HG03045 (cell line): ENCODE measurements around the gene ICE2.

Experiments
- ATAC-seq: cut with Tn5 transposase; IDR thresholded peaks from one replicate; pipeline ENCODE4 v1.9.1; 2021; ENCODE audit warnings: mild to moderate bottlenecking, moderate library complexity; ENCODE audit not compliant: unreplicated experiment

The ICE2 gene

DNA sequence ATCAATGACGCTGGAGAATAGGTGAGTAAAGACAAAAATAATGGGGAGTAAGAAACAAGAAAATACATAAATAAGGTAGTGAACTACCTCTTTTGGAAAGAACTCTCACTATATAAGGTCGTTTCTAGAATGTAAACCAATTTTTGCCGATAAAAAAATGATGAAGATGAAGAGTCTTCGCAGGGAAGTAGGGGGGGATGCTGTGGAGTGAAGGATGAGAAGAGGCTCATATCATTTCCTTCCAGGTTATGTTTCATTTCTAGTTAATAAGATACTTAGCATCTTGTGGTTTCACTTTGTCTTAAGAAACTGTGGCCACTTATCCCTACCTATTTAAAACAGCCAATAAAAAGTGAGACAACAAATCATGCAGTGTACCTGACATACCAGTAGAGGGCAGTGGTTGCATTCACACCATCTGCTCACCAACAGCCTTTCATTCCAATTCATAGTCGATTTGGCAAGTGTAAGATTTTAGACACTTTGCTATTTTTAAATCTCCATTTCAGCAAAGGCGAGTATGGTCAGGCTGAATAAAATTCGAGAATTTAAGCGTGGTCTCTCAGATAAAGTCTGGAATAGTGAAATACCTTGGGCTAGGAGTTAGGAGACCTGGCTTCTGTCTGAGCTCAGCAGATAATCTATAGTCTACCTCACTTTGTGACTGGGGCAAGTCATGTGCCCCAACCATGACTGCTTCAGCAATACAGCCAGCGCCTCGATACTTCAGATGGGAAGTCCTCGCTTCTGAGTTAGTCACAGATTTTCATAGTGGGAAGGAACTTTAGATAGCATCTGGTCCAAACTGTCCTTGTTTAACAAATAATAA, 28.9 kb upstream of the ICE2 start:
- peak; percentile 60 for ATAC-seq

- ATAC-seq: no peak
Measured at GRCh38 chr15:60496853-60497252, 17.9 kb upstream of the ICE2 start.

- ATAC-seq: no peak
Measured at GRCh38 chr15:60494108-60494507, 15.2 kb upstream of the ICE2 start.

- no peak for ATAC-seq
Measured at GRCh38 chr15:60493166-60493565, 14.2 kb upstream of the ICE2 start.

DNA sequence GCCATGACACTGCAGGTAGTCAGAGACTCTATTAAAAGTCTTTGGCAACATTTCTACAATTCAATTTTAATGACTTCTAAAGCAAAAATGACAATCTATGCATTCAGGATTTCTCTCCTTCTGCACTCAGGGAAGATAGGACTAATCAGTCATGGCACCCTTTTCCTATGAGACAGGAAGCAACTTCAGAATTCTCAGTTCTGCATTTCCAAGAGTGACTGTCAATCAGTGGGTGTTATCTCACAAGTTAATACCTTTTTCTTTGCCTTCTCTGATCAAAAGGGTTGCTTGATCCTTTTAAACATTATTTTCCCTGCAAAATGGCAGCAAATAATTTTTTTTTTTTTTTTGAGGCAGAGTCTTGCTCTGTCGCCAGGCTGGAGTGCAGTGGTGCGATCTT, 7.8 kb upstream of the ICE2 start:
- ATAC-seq: no peak

- ATAC-seq: no peak
Measured at GRCh38 chr15:60485365-60486055, 6.6 kb upstream of the ICE2 start.

DNA sequence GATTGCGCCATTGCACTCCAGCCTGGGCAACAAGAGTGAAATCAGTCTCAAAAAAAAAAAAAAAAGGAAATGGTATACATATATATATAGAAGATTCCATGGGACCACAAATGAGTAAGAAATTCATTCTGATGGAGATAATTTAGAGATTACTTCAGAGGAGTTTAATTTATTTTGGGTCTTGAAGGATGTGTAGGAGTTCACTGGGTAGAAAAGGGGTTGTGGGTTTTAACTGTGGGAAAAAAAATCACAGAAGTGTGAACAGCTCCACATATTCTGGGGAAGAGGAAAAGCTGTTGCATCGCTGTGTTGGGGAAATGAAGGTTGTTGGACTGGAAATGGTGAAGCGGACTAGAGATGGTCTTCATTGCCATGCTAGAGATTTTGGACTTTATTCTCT, 4.1 kb upstream of the ICE2 start:
- ATAC-seq: no peak

DNA sequence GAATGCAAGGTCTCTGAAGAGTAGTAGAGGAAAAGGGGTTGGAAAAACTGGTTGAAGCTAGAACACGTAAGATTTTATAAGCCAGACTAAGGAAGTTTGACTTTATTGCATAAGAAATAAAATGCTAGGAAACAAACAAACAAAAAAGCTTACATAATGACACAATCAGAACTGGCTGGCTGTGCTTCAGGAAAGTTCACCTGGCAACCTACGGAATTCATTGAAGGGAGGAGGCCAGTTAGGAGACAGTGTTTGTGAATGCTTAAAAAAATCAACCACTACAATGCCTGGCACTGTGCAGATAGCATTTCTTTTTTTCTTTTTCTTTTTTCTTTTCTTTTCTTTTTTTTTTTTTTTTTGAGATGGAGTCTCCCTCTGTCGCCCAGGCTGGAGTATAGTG, 1.9 kb upstream of the ICE2 start:
- ATAC-seq: no peak

DNA sequence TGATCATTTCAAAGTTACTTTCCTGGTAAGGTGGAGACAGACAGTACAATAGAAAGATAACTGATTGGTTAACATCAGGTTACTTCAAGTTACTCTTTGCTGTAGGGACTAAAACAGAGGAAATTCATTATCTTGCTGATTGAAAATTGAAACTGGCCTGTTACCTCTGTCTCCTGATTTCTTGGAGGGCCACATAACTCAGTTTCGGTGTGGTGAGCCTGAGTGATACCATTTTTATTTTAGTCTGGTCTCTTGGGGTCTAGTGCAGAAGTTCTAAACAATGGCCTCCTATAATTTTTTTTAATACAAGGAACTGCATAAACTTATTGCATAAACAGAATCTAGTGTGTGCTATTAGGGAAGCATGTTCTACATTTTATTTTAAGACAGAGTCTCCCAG, 1.2 kb upstream of the ICE2 start:
- ATAC-seq: no peak

- ATAC-seq: no peak
Measured at GRCh38 chr15:60479361-60480110, 594 bp upstream of the ICE2 start.

GRCh38 chr15:60477916-60478565, 901 bp downstream of the ICE2 start:
- ATAC-seq: no peak

DNA sequence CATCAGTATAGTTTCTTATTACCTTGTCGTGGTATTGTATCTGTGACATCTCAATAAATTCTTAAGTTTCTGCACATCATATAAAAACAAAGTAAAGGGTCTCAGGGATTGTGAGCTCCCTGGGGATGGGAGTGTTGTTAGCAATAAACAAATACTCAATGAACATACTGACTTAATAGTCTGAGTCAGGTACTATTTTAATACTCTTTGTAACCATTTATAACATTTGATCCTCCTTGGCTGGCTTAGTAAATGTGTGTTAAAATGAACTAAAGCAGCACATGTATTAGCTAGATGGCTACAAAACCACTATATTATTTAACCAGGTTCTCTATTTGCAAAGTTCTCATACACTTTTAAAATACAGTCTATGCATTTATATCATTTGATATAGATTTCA, 1.8 kb downstream of the ICE2 start:
- no peak for ATAC-seq

GRCh38 chr15:60476713-60477112, 2.2 kb downstream of the ICE2 start:
- no peak for ATAC-seq

DNA sequence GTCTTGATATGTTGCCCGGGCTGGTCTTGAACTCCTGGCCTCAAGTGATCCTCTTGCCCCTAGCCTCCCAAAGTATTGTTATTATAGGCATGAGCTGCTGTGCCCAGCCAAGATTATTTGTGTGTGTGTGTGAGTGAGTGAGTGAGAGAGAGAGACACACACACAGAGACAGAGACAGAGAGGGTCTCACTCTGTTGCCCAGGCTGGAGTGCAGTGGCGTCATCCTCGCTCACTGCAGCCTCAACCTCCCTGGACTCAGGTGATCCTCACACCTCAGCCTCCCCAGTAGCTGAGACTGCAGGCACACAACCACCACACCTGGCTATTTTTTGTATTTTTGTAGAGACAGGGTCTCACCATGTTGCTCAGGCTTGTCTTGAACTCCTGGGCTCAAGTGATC, 5.8 kb downstream of the ICE2 start:
- no peak for ATAC-seq

DNA sequence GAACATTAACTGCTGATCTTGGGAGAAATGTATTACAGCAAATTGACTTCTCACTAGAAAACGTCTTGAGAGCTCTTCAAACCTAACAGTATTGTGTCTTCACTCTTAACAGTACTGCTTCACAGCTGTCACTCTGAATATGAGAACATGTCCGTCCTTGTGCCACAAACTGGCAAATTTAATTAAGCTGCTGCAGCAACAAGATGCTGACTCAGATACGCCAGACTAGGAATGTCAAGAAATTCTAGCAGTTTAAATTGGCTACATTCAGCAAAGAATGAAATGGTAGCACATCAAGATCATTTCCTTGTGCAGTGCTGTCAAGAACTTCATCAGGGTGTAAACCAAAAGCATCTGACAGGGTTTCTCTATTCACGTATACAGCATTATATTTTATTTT, 7.6 kb downstream of the ICE2 start:
- ATAC-seq: no peak

DNA sequence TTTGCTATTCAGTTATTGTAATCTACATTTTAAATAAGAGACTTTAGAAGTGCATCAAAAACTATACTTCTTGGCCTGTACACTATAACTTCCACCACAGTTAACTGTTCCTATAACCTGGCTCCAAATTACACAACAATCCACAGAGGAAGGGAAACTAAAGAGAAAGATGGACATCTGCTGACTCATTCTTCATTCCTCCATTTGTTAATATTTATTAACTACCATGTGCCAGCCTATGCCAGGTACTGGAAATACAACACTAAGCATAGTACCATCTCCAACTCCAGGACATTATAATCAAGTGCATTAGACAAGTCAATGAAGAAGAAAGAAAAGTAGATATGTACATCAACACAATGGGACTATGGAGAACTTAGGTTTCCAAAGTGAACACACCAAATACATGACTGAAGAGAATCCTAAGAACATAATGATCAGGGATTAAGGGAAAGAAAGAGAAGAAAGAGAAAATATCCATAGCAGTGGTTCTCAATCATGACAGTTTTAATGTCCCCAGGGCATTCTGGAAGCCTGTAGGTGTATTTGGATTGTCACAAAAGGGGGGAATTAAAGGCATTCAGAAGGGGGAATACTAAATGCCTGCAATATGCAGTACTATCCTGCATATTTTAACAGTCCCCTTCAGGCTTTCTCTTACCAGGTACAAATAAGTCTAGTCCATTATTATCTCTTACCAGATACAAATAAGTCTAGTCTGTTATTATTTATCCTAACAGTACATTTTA, 8.9 kb downstream of the ICE2 start:
- ATAC-seq: no peak

DNA sequence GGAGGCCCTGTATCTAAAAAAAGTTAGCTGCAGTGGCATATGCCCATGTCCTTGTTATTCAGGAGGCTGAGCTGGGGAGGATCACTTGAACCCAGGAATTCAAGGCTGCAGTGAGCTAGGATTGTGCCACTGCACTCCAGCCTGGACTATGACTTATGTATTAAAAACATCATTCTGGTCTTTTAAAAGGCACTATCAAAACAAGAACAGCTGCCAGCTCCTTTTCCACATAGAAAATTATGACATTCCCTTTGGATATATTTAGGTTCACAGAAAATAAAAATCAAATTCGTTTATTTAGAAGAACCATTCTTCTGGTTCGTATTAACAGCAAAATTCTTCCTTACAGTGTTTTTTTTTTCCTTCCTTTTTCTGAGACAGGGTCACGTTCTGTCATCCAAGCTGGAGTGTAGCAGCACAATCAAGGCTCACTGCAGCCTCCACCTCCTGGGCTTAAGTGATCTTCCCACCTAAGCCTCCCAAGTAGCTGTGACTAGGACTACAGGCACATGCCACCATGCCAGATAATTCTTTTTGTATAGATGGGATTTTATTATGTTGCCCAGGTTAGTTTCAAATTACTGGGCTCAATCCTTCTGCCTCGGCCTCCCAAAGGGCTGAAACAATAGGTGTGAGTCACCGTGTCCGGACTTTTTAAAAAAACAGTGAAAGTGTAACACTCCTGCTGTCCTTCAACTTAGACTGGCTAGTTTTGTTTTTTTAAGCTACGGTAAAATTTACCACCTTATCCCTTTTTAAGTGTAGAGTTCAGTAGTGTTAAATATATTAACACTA, 13.9 kb downstream of the ICE2 start:
- no peak for ATAC-seq

DNA sequence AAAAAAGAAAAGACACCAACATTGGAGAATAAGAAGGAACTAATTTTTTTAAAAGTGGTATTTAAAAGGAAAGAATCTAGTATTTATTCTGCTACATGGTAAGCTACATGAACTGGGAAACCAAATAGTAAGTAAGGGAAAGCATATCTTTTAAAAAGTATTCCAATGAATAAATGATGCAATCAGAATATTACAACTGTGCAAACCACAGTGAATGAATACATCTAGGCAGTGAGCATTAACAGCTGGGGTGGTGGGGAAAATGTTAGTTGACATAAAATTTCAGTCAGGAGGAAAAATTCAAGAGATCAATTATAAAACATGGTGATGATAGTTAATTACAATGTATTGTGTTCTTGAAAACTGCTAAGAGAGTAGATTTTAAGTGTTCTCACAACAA, 16.9 kb downstream of the ICE2 start:
- ATAC-seq: no peak

DNA sequence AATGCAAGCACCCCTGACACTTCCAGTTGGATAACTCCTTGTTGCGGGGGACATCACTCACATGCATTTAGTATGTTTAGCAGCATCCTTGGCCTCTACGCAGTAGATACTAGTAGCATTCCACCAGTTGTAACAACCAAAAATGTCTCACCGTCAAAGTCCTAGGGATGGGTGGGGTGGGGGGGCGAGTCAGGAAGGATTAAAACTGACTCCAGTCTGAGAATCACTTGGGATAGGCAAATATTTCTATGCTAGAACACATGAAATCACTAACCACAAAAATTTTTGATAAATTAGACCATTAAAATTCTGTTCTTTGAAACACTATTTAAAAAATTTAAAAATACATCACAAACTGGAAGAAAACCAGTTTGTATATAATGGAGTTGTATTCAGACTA, 18.0 kb downstream of the ICE2 start:
- ATAC-seq: no peak

GRCh38 chr15:60458721-60459120, 20.2 kb downstream of the ICE2 start:
- ATAC-seq: no peak
